ACC112 (cell line): ENCODE measurements around the gene VTCN1.
A peak's percentile ranks its signal among the peaks of the same experiment; 100 is the strongest.
"Not testable (repeated sequence)": the region's sequence is repeated elsewhere in the genome, so short reads cannot be mapped to it uniquely, and the experiment has no call there.

Experiments used
- H2AFZ ChIP-seq: fragments of 200-600 bp; sonication (generic); one replicate; pipeline ENCODE4 v1.6.0; 2017; ENCODE audit warnings: antibody characterized with exemption, low read length; ENCODE audit not compliant: unreplicated experiment
- H3K27ac ChIP-seq: fragments of 200-600 bp; sonication (generic); 2 replicates; pipeline ENCODE4 v1.5.1; 2014; ENCODE audit warnings: low read depth, mild to moderate bottlenecking, antibody characterized with exemption, low read length, moderate library complexity
- H3K27me3 ChIP-seq: fragments of 200-600 bp; sonication (generic); 2 replicates; pipeline ENCODE4 v1.6.1; 2014; ENCODE audit warnings: mild to moderate bottlenecking, antibody characterized with exemption, low read length, moderate library complexity, mixed read lengths; ENCODE audit not compliant: insufficient read depth
- H3K36me3 ChIP-seq: fragments of 200-600 bp; sonication (generic); 2 replicates; pipeline ENCODE4 v1.6.1; 2016; ENCODE audit warnings: mild to moderate bottlenecking, antibody characterized with exemption, low read length, moderate library complexity, mixed read lengths; ENCODE audit not compliant: insufficient read depth
- H3K4me1 ChIP-seq: fragments of 200-600 bp; sonication (generic); one replicate; pipeline ENCODE4 v1.6.1; 2016; ENCODE audit warnings: low read length, mixed read lengths; ENCODE audit not compliant: insufficient read depth, unreplicated experiment, control insufficient read depth
- H3K4me3 ChIP-seq: fragments of 200-600 bp; sonication (generic); 2 replicates; pipeline ENCODE4 v1.5.1; 2014; ENCODE audit warnings: mild to moderate bottlenecking, low read depth, low read length
- H3K79me2 ChIP-seq: fragments of 200-600 bp; sonication (generic); one replicate; pipeline ENCODE4 v1.6.0; 2016; ENCODE audit warnings: low read length; ENCODE audit not compliant: control insufficient read depth, unreplicated experiment, insufficient read depth

VTCN1 gene

DNA sequence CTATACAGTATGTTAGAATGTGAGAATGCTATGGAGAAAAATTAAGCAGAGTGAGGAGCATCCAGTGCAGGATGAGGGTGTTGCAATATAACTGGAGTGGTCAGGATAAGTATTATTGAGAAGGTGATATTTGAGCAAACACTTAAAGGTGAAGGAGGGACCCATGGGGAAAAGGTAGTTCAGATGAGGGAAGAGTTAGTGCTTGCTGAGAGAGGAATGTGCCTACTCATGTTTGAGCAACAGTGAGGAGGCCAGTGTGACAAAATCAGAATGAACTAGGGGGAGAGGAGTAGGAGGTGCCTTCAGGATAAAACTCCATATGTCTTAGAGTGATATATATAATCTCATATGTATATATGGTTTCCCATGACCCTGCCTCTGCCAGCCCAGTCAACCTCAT, 82.9 kb downstream of the VTCN1 start:
- peaks cover 5% of the 10 kb centered on the region for H3K27me3 ChIP-seq
- no peak overlapping the region for H3K4me3 ChIP-seq
- H2AFZ ChIP-seq = peak overlapping the region; percentile 55
- no peaks in the 10 kb centered on the region for H3K79me2 ChIP-seq
- H3K36me3 ChIP-seq = no peaks in the 10 kb centered on the region
- no peak overlapping the region for H3K27ac ChIP-seq
- no peaks in the 10 kb centered on the region for H3K4me1 ChIP-seq

DNA sequence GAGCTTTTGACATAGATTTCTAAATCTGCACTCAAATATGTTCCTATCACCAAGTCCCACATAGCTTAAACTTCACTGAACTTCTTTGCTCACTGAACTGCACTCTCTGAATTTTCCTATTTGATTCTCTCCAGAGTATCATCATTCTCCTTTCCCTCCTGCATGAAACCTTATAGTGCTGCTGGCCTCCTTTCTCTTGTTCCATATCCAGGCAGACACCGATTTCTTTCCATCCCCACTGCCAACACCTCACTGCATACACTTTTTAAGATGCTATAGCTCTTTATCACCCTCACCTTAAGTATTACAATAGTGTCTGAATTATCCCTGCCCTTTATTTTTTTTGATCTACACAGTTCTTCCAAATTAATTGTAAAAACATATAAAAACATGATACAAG, 86.1 kb downstream of the VTCN1 start:
- Histone ChIP-seq H2AFZ (no peak overlapping the region), H3K36me3 (no peaks in the 10 kb centered on the region), H3K4me1 (peaks cover 15% of the 10 kb centered on the region), H3K4me3 (no peak overlapping the region), H3K27ac (no peak overlapping the region), H3K79me2 (no peaks in the 10 kb centered on the region), H3K27me3 (peaks cover 5% of the 10 kb centered on the region)

DNA sequence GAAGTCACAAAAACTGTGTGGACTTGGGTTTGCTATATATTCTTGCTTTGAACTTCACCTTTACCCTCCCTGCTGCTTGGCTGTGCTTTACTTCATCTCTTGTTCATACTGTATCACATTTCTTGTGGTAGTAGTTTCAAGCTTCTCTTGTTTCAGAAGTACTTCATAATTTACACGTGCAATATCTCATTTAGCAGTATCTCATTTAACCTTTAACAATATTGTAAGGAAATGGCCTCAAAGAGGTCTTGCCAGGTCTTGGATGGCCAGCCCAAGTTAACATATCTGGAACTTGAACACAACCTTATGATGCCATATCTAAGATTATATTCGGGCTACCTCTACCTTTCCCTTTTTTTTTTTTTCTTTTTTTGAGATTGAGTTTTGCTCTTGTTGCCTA, 87.5 kb downstream of the VTCN1 start:
- Histone ChIP-seq H3K27ac (no peak overlapping the region), H2AFZ (no peak overlapping the region), H3K36me3 (no peaks in the 10 kb centered on the region), H3K27me3 (peaks cover 5% of the 10 kb centered on the region), H3K4me1 (peaks cover 15% of the 10 kb centered on the region), H3K4me3 (no peak overlapping the region), H3K79me2 (no peaks in the 10 kb centered on the region)

DNA sequence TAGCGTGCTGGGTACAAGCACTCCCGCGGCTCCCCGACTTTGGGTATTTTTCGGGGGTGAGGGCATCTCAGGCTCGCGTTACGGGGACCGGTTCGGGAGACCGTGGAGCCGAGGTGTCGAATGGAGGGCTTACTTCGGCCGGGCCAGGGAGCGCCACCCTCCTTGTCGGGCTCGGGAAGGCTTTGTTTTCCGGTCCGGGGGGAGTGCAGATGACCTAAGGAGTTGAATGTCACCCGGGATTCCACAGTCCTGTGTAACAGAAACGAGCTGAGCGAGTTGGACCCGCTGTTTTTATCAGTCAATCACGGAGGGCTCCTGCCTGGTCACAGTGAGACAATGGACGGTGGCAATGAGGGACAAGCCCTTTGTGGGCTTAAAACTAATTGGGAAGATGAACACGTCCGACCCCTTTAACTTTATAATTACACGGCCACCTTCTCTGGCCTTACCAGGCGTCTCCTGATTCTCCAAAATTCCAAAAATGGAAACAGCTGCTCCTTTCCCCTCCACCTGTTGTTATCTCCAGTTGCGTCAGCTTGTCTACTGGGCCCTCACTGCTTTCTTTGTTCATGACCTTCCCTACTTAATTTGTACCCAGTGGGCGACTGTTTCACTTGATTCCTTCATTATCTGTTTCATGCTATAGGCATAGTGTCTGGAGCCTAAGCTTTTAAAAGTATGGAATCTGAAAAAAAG, 88.2 kb downstream of the VTCN1 start:
- peaks cover 15% of the 10 kb centered on the region for H3K4me1 ChIP-seq
- H3K27me3 ChIP-seq = peaks cover 5% of the 10 kb centered on the region
- 0 out of 2 replicates have a peak, but pooled peaks cover 3% of the 10 kb centered on the region for H3K36me3 ChIP-seq
- no peaks in the 10 kb centered on the region for H3K79me2 ChIP-seq
- H3K4me3 ChIP-seq = peak overlapping the region; percentile 96
- H2AFZ ChIP-seq = peak overlapping the region; percentile 99
- H3K27ac ChIP-seq = peak overlapping the region; percentile 90; the same call in 1 of the 2 replicates

DNA sequence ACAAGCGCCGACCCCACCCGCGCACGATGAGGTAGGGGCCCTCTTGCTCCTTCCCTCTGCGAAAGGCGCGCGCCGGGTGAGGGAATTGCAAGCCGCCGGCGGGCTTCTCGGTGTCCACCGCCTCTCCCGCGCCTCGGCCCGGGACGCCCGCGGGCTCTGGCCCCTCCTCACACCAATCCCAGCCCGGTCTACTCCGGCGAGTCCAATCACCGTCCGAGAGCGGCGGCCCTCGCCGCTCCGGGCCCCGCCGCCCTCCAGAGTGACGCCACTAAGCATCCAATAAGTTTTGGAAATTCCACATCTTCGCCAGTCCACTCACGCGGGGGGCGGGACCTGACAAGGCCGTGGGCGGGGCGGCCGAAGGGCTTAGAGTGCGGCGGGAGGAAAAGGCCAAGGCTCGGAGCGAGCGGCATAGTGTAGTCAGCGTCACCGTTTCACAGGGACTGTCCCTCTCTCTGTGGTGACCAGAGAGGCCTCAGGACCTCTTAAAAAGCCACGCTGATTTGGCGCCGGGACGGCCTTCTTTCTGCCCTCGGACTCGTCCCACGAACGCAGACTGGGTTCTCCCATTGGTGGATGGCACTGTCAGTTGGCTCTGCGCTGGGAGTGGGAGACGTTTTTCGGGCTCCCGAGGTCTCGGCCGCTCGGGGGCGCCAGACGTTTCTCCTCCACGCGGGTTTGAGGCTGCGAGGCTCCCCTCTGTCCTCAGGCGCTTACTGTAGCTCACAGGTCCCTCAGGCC, 89.0 kb downstream of the VTCN1 start, which contains the start of gene TRIM45:
Gene TRIM45, minus strand, starts transcription at position 161 of the 741 bp plus-strand sequence. CDS start 548 bp downstream, outside the sequence.
- peaks cover 15% of the 10 kb centered on the region for H3K4me1 ChIP-seq
- H2AFZ ChIP-seq = peak within 1 kb of the TSS; percentile 99
- no peaks in the 10 kb centered on the region for H3K79me2 ChIP-seq
- H3K36me3 ChIP-seq = 0 out of 2 replicates have a peak, but pooled peaks cover 4% of the 10 kb centered on the region
- H3K27ac ChIP-seq = peak within 1 kb of the TSS; percentile 90
- peaks cover 5% of the 10 kb centered on the region for H3K27me3 ChIP-seq
- H3K4me3 ChIP-seq = peak within 1 kb of the TSS; percentile 96

DNA sequence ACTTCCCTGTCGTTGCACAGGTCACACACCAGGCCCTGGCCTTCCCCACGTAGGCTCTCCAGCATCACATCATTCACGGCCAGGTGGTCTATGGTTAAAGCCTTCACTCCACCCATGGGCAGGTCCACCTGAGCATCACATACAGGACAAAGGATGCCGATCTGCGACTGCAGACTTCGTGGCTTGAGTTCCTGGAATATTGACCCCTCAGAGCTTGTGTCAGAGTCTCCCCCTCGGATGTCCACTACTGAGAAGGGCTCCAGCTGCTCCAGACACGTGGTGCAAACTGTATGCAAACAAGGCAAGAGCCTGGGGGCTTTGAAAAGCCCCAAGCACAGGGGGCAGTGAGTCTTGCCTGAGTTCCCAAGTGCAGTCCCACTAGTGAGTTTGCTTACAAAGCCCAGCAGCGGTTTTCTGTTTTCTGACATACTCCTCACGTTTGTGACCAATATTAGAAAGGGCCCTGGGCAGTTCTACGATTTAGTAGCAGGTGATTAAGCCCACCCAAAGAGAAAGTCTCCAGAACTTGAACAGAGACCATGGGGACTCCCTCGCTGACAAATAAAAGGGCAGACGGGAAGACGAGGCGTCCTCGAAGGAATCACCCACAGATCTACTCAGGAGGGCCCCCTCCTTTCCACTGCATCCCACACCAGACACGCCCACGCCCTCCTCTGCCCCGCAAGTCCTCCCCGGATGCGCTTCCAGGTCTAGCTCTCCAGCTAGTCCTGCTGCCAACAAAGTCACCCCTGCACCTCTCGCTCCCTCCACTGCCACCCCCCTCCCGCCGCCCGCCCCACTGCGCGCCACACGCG, 89.7 kb downstream of the VTCN1 start:
- peaks cover 15% of the 10 kb centered on the region for H3K4me1 ChIP-seq
- 0 out of 2 replicates have a peak, but pooled peaks cover 4% of the 10 kb centered on the region for H3K36me3 ChIP-seq
- H3K79me2 ChIP-seq = no peaks in the 10 kb centered on the region
- H3K4me3 ChIP-seq = peak overlapping the region; percentile 96
- H3K27me3 ChIP-seq = peaks cover 5% of the 10 kb centered on the region
- peak overlapping the region; percentile 19 for H2AFZ ChIP-seq
- peak overlapping the region; percentile 90; the same call in 1 of the 2 replicates for H3K27ac ChIP-seq

DNA sequence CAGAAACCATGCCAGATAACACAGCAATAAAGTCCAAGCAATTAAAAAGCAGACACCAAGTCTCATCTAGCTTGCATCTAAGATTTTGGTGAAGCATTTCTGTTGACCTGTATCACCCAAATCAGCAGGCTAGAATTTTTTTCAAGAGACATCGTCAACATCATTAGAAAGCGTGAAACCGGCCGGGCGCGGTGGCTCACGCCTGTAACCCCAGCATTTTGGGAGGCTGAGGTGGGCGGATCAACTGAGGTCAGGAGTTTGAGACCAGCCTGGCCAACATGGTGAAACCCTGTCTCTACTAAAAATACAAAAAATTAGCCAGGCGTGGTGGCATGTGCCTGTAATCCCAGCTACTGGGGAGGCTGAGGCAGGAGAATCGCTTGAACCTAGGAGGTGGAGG, 91.6 kb downstream of the VTCN1 start:
- H3K27me3 ChIP-seq, H3K36me3 ChIP-seq, H3K4me3 ChIP-seq, H2AFZ ChIP-seq, H3K79me2 ChIP-seq, H3K27ac ChIP-seq: not testable (repeated sequence)
- H3K4me1 ChIP-seq = peaks cover 15% of the 10 kb centered on the region

DNA sequence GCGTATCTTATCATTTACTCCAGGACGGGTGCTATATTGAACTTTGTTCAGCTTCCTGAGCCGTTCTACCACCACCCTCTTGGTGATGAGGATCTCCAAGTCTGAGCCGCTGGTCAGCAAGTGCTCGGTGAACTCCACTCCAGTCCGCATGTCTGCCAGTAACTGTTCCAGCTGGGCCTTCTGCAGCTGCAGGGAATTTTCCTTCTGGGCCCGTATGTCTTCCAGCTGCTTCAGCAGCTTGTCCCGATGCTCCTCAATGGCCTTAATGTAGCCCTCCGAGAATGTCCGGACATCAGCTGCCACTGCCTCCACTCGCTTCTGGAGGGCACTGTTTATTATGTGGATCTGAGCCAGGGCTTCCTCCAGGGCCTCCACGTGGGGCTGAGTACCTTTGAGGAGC, 92.6 kb downstream of the VTCN1 start:
- no peak overlapping the region for H3K4me3 ChIP-seq
- H3K79me2 ChIP-seq = no peaks in the 10 kb centered on the region
- H3K36me3 ChIP-seq = peaks cover 4% of the 10 kb centered on the region; the same call in 1 of the 2 replicates
- no peak overlapping the region for H3K27ac ChIP-seq
- peaks cover 15% of the 10 kb centered on the region for H3K4me1 ChIP-seq
- no peak overlapping the region for H2AFZ ChIP-seq
- no peaks in the 10 kb centered on the region for H3K27me3 ChIP-seq

DNA sequence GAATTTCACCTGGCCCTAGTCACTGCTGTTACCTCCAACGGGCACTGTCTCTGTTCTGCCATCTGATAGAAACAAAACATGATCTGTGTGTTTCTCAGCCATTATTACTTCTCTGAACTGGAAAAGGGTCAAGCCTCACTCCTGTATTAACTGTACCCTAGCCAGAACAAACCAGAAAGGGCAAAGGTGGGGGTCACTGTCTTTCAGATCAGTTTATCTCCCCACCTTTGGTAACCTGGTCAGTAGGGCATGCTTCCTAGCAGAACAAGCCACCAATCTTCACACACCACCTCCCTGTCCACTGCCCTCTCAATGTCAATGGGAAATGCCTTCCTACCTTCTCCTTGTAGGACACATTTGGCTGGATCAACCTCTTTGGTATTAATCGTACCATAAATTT, 93.0 kb downstream of the VTCN1 start:
- Histone ChIP-seq H3K27me3 (no peaks in the 10 kb centered on the region), H3K27ac (no peak overlapping the region), H3K36me3 (peaks cover 4% of the 10 kb centered on the region; the same call in 1 of the 2 replicates), H2AFZ (no peak overlapping the region), H3K4me3 (no peak overlapping the region), H3K4me1 (peaks cover 15% of the 10 kb centered on the region), H3K79me2 (no peaks in the 10 kb centered on the region)

DNA sequence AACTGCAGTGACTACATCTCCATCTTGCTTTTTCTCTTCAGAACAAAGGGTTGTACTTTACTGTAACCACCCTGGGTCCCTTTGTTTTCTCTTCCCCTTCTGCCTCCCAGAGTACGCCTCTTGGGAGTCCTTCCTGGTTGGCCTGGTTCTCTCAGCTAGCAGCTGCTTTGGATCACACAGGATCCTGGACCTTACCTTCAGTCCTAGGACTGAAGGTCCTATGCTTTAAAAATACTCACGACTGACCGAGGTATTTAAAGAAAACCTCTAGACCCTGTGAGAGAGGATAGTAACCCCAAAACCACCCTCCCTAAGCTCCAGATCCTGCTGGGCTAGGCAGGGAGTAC, 94.0 kb downstream of the VTCN1 start:
- H3K79me2 ChIP-seq = no peaks in the 10 kb centered on the region
- H3K36me3 ChIP-seq = peaks cover 4% of the 10 kb centered on the region; the same call in 1 of the 2 replicates
- H3K27ac ChIP-seq = no peak overlapping the region
- peaks cover 10% of the 10 kb centered on the region for H3K4me1 ChIP-seq
- H3K27me3 ChIP-seq = no peaks in the 10 kb centered on the region
- no peak overlapping the region for H2AFZ ChIP-seq
- no peak overlapping the region for H3K4me3 ChIP-seq
